Fibroblast of mammary gland (primary cell): ENCODE results near the gene RNF220.
A peak's percentile ranks its signal among the peaks of the same experiment; 100 is the strongest.

ENCODE experiments used
- DNase-seq: peaks from one replicate; pipeline ENCODE4 v3.0.0-alpha.2; 2010; ENCODE audit warnings: low read depth
- H3K4me3 ChIP-seq: 2 replicates; pipeline ENCODE4 v1.5.1; 2011; ENCODE audit warnings: low read depth, mild to moderate bottlenecking, low read length, moderate library complexity; ENCODE audit not compliant: control insufficient read depth
- CTCF ChIP-seq: conservative IDR thresholded peaks from 2 replicates; pipeline ENCODE4 v1.5.1; 2011; ENCODE audit warnings: low read depth, low read length, inconsistent platforms; ENCODE audit not compliant: control insufficient read depth, insufficient read depth

The RNF220 gene

GRCh38 chr1:44485934-44486460, 80.9 kb downstream of the RNF220 start:
- no peak for DNase-seq
- TF ChIP-seq CTCF, result no peak
- no peak overlapping the region for H3K4me3 ChIP-seq

- DNase-seq, result peak; percentile 71
- no peak overlapping the region for H3K4me3 ChIP-seq
- TF ChIP-seq CTCF, result no peak
Measured at GRCh38 chr1:44489481-44489880, 84.4 kb downstream of the RNF220 start.

- no peak for TF ChIP-seq CTCF
- DNase-seq, result no peak
- H3K4me3 ChIP-seq, result no peak overlapping the region
Measured at GRCh38 chr1:44496541-44497171, 91.6 kb downstream of the RNF220 start.

GRCh38 chr1:44497422-44498170, 92.5 kb downstream of the RNF220 start:
- DNase-seq, result no peak
- TF ChIP-seq CTCF, result no peak
- H3K4me3 ChIP-seq, result no peak overlapping the region

- no peak for TF ChIP-seq CTCF
- no peak for DNase-seq
- no peak overlapping the region for H3K4me3 ChIP-seq
Measured at GRCh38 chr1:44499306-44499705, 94.3 kb downstream of the RNF220 start.

GRCh38 chr1:44500181-44501046, 95.4 kb downstream of the RNF220 start:
- TF ChIP-seq CTCF, result peak; percentile 49
- peak; percentile 34 for DNase-seq
- no peak overlapping the region for H3K4me3 ChIP-seq
